Keratinocyte (primary cell): ENCODE data around the gene SMARCAL1. TPM values are rescaled to one million over a fixed set of nuclear protein-coding genes. Genes with fewer than 3 reads are reported as not detected.

Experiments
- DNase-seq: peaks from one replicate; pipeline ENCODE4 v3.0.0-alpha.2; 2011; ENCODE audit warnings: low read depth, missing footprints, low spot score
- FAIRE-seq: peaks from 2 replicates; lab custom pipeline; 2011; peaks lifted over from hg19 to GRCh38; lab: Jason Lieb, UNC
- H2AFZ ChIP-seq: 2 replicates; pipeline ENCODE4 v1.6.0; 2012; ENCODE audit warnings: low read length, control low read depth, inconsistent platforms; ENCODE audit not compliant: control insufficient read depth
- H3K27ac ChIP-seq: 2 replicates; pipeline ENCODE4 v1.5.1; 2011; ENCODE audit warnings: low read length; ENCODE audit not compliant: control insufficient read depth, insufficient read depth
- H3K27me3 ChIP-seq: 3 replicates; pipeline ENCODE4 v1.6.0; 2011; ENCODE audit warnings: low read length; ENCODE audit not compliant: control insufficient read depth, insufficient read depth; ENCODE audit errors: extremely low read depth
- H3K36me3 ChIP-seq, 2 experiments: 2 replicates in 1 of 2; 3 replicates in 1 of 2; pipeline ENCODE4 v1.5.1; 2011; ENCODE audit warnings: low read length in 2 of 2, mild to moderate bottlenecking in 1 of 2; ENCODE audit not compliant: control insufficient read depth in 2 of 2, insufficient read depth in 2 of 2; ENCODE audit errors: extremely low read depth in 1 of 2
- H3K4me1 ChIP-seq: 3 replicates; pipeline ENCODE4 v1.5.1; 2011; ENCODE audit warnings: low read length; ENCODE audit not compliant: control insufficient read depth, insufficient read depth; ENCODE audit errors: extremely low read depth
- H3K4me2 ChIP-seq: 3 replicates; pipeline ENCODE4 v1.6.0; 2011; ENCODE audit warnings: low read depth, low read length; ENCODE audit not compliant: control insufficient read depth, insufficient read depth; ENCODE audit errors: extremely low read depth
- H3K4me3 ChIP-seq, 3 experiments: fragments of 200-600 bp in 1 of 3; sonication (generic) in 1 of 3; 2 replicates in 2 of 3; 3 replicates in 1 of 3; pipeline ENCODE4 v1.5.1; 2011 to 2016; ENCODE audit warnings: low read length in 3 of 3, mild to moderate bottlenecking in 3 of 3, control low read depth in 2 of 3, inconsistent platforms in 1 of 3, low read depth in 1 of 3, mixed read lengths in 1 of 3, mixed run types in 1 of 3, moderate library complexity in 1 of 3; ENCODE audit not compliant: control insufficient read depth in 2 of 3, insufficient read depth in 2 of 3; ENCODE audit errors: extremely low read depth in 1 of 3
- H3K79me2 ChIP-seq: 2 replicates; pipeline ENCODE4 v1.6.0; 2012; ENCODE audit warnings: low read length; ENCODE audit not compliant: control insufficient read depth, insufficient read depth
- H3K9ac ChIP-seq: 3 replicates; pipeline ENCODE4 v1.6.0; 2011; ENCODE audit warnings: low read length; ENCODE audit not compliant: control insufficient read depth, insufficient read depth; ENCODE audit errors: extremely low read depth
- H3K9me1 ChIP-seq: 3 replicates; pipeline ENCODE4 v1.6.0; 2011; ENCODE audit warnings: low read length; ENCODE audit not compliant: control insufficient read depth, insufficient read depth; ENCODE audit errors: extremely low read depth
- H3K9me3 ChIP-seq: 2 replicates; pipeline ENCODE4 v1.5.1; 2012; ENCODE audit warnings: low read depth, low read length; ENCODE audit not compliant: control insufficient read depth
- H4K20me1 ChIP-seq: 3 replicates; pipeline ENCODE4 v1.6.0; 2011; ENCODE audit warnings: low read length; ENCODE audit not compliant: control insufficient read depth, insufficient read depth; ENCODE audit errors: extremely low read depth
- EZH2 ChIP-seq: IDR thresholded peaks from one replicate; pipeline ENCODE4 v1.6.1; 2012; ENCODE audit warnings: inconsistent platforms, mild to moderate bottlenecking, low read length, moderate library complexity
- dilution Hi-C: fragments of 300-500 bp; cut with MboI; formaldehyde crosslinking; loops from one replicate; pipeline ENCODE4 v1.7.0; 2020; ENCODE audit warnings: low sequenced_read_pairs; ENCODE audit not compliant: extremely low pct_ligation_motif_present
- polyA plus RNA-seq, 5 experiments: library from polyadenylated mRNA; depleted of rRNA in 3 of 5; stranded (reverse) in 3 of 5; stranded (forward) in 1 of 5; unstranded in 1 of 5; fragments of >200 nt; gene quantifications; 1 replicate in 1 of 5; 2 replicates in 3 of 5; 3 replicates in 1 of 5; pipeline versions ENCODE4 v1.2.1 to v1.2.3, GENCODE V29; 2011 to 2012; ENCODE audit warnings: missing spikeins in 2 of 5, low read depth in 1 of 5, low replicate concordance in 1 of 5
- TF ChIP-seq, protein P1 (sequence below), 3 experiments: IDR thresholded peaks in 1 of 3; conservative IDR thresholded peaks in 1 of 3; optimal IDR thresholded peaks in 1 of 3; 2 replicates in 2 of 3; 3 replicates in 1 of 3; pipeline versions ENCODE3 to v1.5.1; 2011; ENCODE audit warnings: low read length in 3 of 3, mild to moderate bottlenecking in 3 of 3, moderate library complexity in 2 of 3, control low read depth in 1 of 3, inconsistent platforms in 1 of 3; ENCODE audit not compliant: insufficient read depth in 2 of 3; ENCODE audit errors: extremely low read depth in 1 of 3

The SMARCAL1 gene
- polyA plus RNA-seq, 1 donor (not counting 4 experiments of a cell fraction or from before 2014, with no cell fraction given), result 26.3 TPM

GRCh38 chr2:216388046-216388884 is 24.0 kb upstream of the SMARCAL1 start:
- Histone ChIP-seq H3K9me1 (no peaks in the 10 kb centered on the region), H3K36me3 (no peaks in the 10 kb centered on the region), H3K4me3 (no peak overlapping the region), H3K27me3 (no peaks in the 10 kb centered on the region), H3K9me3 (no peaks in the 10 kb centered on the region), H3K4me1 (no peaks in the 10 kb centered on the region), H3K9ac (no peak overlapping the region), H2AFZ (no peak overlapping the region), H4K20me1 (no peaks in the 10 kb centered on the region), H3K79me2 (no peaks in the 10 kb centered on the region), H3K27ac (no peak overlapping the region), H3K4me2 (no peak overlapping the region)
- TF ChIP-seq EZH2, result no peak
- TF ChIP-seq, protein P1, sequence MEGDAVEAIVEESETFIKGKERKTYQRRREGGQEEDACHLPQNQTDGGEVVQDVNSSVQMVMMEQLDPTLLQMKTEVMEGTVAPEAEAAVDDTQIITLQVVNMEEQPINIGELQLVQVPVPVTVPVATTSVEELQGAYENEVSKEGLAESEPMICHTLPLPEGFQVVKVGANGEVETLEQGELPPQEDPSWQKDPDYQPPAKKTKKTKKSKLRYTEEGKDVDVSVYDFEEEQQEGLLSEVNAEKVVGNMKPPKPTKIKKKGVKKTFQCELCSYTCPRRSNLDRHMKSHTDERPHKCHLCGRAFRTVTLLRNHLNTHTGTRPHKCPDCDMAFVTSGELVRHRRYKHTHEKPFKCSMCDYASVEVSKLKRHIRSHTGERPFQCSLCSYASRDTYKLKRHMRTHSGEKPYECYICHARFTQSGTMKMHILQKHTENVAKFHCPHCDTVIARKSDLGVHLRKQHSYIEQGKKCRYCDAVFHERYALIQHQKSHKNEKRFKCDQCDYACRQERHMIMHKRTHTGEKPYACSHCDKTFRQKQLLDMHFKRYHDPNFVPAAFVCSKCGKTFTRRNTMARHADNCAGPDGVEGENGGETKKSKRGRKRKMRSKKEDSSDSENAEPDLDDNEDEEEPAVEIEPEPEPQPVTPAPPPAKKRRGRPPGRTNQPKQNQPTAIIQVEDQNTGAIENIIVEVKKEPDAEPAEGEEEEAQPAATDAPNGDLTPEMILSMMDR (optimal IDR thresholded peaks at IDR 0.05 in 1 of 3, IDR thresholded peaks at IDR 0.05 in 1 of 3, conservative IDR thresholded peaks at IDR 0.05 in 1 of 3; ENCODE audit: extremely low read depth in 1 of 3, insufficient read depth in 2 of 3, low read length in 3 of 3), result no peak
- FAIRE-seq, result no peak
- dilution Hi-C loops, result no loop called here
- DNase-seq, result no peak

- Histone ChIP-seq H3K9me1 (no peaks in the 10 kb centered on the region), H2AFZ (no peak overlapping the region), H3K4me3 (no peak overlapping the region), H3K27me3 (no peaks in the 10 kb centered on the region), H3K9ac (no peak overlapping the region), H3K9me3 (no peaks in the 10 kb centered on the region), H3K4me2 (no peak overlapping the region), H3K36me3 (no peaks in the 10 kb centered on the region), H4K20me1 (no peaks in the 10 kb centered on the region), H3K27ac (no peak overlapping the region), H3K79me2 (no peaks in the 10 kb centered on the region), H3K4me1 (no peaks in the 10 kb centered on the region)
- TF ChIP-seq, protein P1 (optimal IDR thresholded peaks at IDR 0.05 in 1 of 3, IDR thresholded peaks at IDR 0.05 in 1 of 3, conservative IDR thresholded peaks at IDR 0.05 in 1 of 3; ENCODE audit: extremely low read depth in 1 of 3, insufficient read depth in 2 of 3, low read length in 3 of 3), result no peak
- TF ChIP-seq EZH2, result no peak
- dilution Hi-C loops, result no loop called here
- no peak for FAIRE-seq
- DNase-seq, result no peak
These were observed 22.7 kb upstream of the SMARCAL1 start for GRCh38 chr2:216389570-216389969.
